H4 (cell line): ENCODE measurements around the gene NFKBIA. TPM values are rescaled to one million over a fixed set of nuclear protein-coding genes. Genes with fewer than 3 reads are reported as not detected.
A peak's percentile ranks its signal among the peaks of the same experiment; 100 is the strongest.
"Not testable (repeated sequence)": the region's sequence is repeated elsewhere in the genome, so short reads cannot be mapped to it uniquely, and the experiment has no call there.

Experiments
- DNase-seq: peaks from one replicate; pipeline ENCODE4 v3.0.0-alpha.2; 2015; ENCODE audit warnings: low spot score
- total RNA-seq: library from RNA; depleted of rRNA; stranded (reverse); fragments of >200 nt; shearing (Covaris generic); gene quantifications from 2 replicates; pipeline ENCODE4 v1.2.3, GENCODE V29; 2014

Gene NFKBIA
- total RNA-seq, 1 experiment from 2014 or later, result 41.4 TPM

- no peak for DNase-seq
These were observed 3.5 kb upstream of the NFKBIA start for GRCh38 chr14:35408026-35408425.

- DNase-seq, result no peak
These were observed 2.7 kb upstream of the NFKBIA start for GRCh38 chr14:35407306-35407630.

GRCh38 chr14:35406506-35407305 is 2.2 kb upstream of the NFKBIA start:
- peak; percentile 67 for DNase-seq

- no peak for DNase-seq
These were observed 1.5 kb upstream of the NFKBIA start for GRCh38 chr14:35406090-35406489.

GRCh38 chr14:35405304-35405996 is 901 bp upstream of the NFKBIA start:
- no peak for DNase-seq

GRCh38 chr14:35403603-35404448 is 723 bp downstream of the NFKBIA start:
- DNase-seq, result peak; percentile 80

- no peak for DNase-seq
These were observed 1.4 kb downstream of the NFKBIA start for GRCh38 chr14:35403114-35403602.

GRCh38 chr14:35402323-35403113 is 2.0 kb downstream of the NFKBIA start:
- no peak for DNase-seq

- no peak for DNase-seq
These were observed 2.9 kb downstream of the NFKBIA start for GRCh38 chr14:35401422-35402265.

- DNase-seq, result no peak
These were observed 3.7 kb downstream of the NFKBIA start for GRCh38 chr14:35400648-35401421.

GRCh38 chr14:35399083-35399937 is 5.2 kb downstream of the NFKBIA start:
- DNase-seq, result no peak

- no peak for DNase-seq
These were observed 6.4 kb downstream of the NFKBIA start for GRCh38 chr14:35398071-35398584.

GRCh38 chr14:35396610-35397009 is 7.9 kb downstream of the NFKBIA start:
- not testable (repeated sequence) for DNase-seq

GRCh38 chr14:35395283-35395682 is 9.3 kb downstream of the NFKBIA start:
- no peak for DNase-seq

GRCh38 chr14:35394326-35395013 is 10.1 kb downstream of the NFKBIA start:
- no peak for DNase-seq

GRCh38 chr14:35393826-35394225 is 10.7 kb downstream of the NFKBIA start:
- no peak for DNase-seq

- no peak for DNase-seq
These were observed 12.4 kb downstream of the NFKBIA start for GRCh38 chr14:35392103-35392502.

- no peak for DNase-seq
These were observed 13.2 kb downstream of the NFKBIA start for GRCh38 chr14:35391388-35391710.
